Upper lobe of left lung (tissue), 6 donors: ENCODE measurements around the gene EMID1. TPM values are rescaled to one million over a fixed set of nuclear protein-coding genes. Genes with fewer than 3 reads are reported as not detected.
"Not testable (repeated sequence)": the region's sequence is repeated elsewhere in the genome, so short reads cannot be mapped to it uniquely, and the experiment has no call there.

Experiments
- ATAC-seq, 2 donors: fragments of 200-7000 bp; cut with Tn5 transposase; one replicate each; pipeline ENCODE4 v1.9.1; 2022; ENCODE audit warnings: mild to moderate bottlenecking in 2 of 2, moderate library complexity in 2 of 2; ENCODE audit not compliant: low FRiP score in 2 of 2
- DNase-seq, 2 donors: peaks; one replicate each; pipeline ENCODE4 v3.0.0-alpha.2; 2019 to 2020
- H3K27ac ChIP-seq, 4 donors: fragments of 200-600 bp; sonication (generic); one replicate each; pipeline ENCODE4 v1.5.1; 2016 to 2019
- H3K27me3 ChIP-seq, 4 donors: fragments of 200-600 bp; sonication (generic); one replicate each; pipeline ENCODE4 v1.5.1; 2017 to 2019
- H3K36me3 ChIP-seq, 4 donors: fragments of 200-600 bp; sonication (generic); one replicate each; pipeline ENCODE4 v1.5.1; 2016 to 2019
- H3K4me1 ChIP-seq, 4 donors: fragments of 200-600 bp; sonication (generic); one replicate each; pipeline ENCODE4 v1.5.1; 2018 to 2019
- H3K4me3 ChIP-seq, 4 donors: fragments of 200-600 bp; sonication (generic); one replicate each; pipeline ENCODE4 v1.5.1; 2017 to 2019; ENCODE audit warnings: mild to moderate bottlenecking in 2 of 4, moderate library complexity in 1 of 4
- H3K9me3 ChIP-seq, 4 donors: fragments of 200-600 bp; sonication (generic); one replicate each; pipeline ENCODE4 v1.5.1; 2018 to 2019
- CTCF ChIP-seq, 6 experiments: fragments of 450-650 bp in 4 of 6; fragments of 200-600 bp in 2 of 6; sonication (generic) in 2 of 6; IDR thresholded peaks; one replicate each; pipeline ENCODE4 v1.5.1; 2016 to 2019; ENCODE audit warnings: antibody characterized with exemption in 6 of 6
- EP300 ChIP-seq, 4 donors: sonication (generic); formaldehyde crosslinking; IDR thresholded peaks; one replicate each; pipeline ENCODE4 v1.5.1; 2017; ENCODE audit warnings: antibody characterized with exemption in 4 of 4, control low read depth in 2 of 4
- POLR2A ChIP-seq, 4 donors: fragments of 450-650 bp; IDR thresholded peaks; one replicate each; pipeline ENCODE4 v1.5.1; 2016 to 2017; ENCODE audit warnings: antibody characterized with exemption in 4 of 4, mild to moderate bottlenecking in 2 of 4
- POLR2AphosphoS5 ChIP-seq, 2 donors: sonication (generic); formaldehyde crosslinking; IDR thresholded peaks; one replicate each; pipeline ENCODE4 v1.5.1; 2017; ENCODE audit warnings: antibody characterized with exemption in 2 of 2
- WGBS, 2 donors: methylation state at CpG; one replicate each; pipeline ENCODE4 v1.1.5; 2017 to 2018; 5-methylcytosine and 5-hydroxymethylcytosine counted together
- total RNA-seq, 6 donors: library from RNA; depleted of rRNA in 4 of 6; stranded (reverse); fragments of >200 nt in 4 of 6; gene quantifications; one replicate each; pipeline versions ENCODE4 v1.1.0 to v1.2.1, GENCODE V29; 2016 to 2021
- donor health status: DM: no; HTN: no; CAD: no; lungs with moderate emphysema.
- donor health status: DM: no; HTN: yes; CAD: no; lungs with severe emphysema.

Gene EMID1
- total RNA-seq, 6 donors from 2014 or later, result 2.1 to 31.6 (median 8.4) TPM

DNA sequence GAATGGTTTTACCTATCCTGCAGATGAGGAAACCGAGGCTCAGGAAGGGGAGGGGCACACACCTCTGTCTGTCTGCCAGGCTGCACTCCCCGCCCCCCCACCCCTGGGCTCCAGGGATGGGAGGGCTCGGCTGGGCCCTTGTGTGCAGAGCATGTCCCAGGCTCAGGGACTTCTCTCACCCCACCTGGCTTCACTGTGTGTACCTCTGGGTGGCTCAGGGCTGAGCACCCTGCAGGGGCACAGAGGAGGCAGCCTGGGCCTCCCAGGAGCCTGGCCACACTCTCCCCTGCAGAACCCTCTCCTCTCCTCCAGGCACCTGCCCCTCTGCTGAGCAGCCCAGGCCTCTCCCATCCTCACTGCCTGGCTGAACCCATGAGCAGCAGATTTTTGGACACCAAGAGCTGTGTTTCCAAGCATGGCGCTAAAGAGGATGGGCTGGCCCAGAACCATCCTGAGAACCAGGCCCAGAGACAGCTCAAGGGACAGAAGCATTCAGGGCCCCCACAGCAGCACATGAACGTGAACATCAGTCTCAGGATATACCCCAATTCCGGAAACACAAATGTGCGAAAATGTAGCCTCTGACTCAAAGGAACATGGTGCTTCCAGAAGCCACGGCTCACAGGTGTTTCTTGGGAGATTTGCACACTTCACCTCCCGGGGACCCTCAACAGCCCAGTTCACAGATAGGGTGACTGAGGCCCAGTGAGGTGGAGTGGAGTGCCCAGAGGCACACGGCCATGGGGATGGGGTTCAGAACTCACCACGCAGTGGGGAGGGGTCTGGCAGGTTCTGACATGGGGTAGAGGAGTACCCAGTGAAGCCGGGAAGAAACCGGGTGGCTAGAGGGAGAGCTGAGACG is 10.5 kb downstream of the EMID1 start:
- DNase-seq, result peak in 1 of 2 donors; percentile 43
- ATAC-seq, result no peak
- 79% methylated on average over 12 to 14 of the region's 14 CpGs for WGBS, 2 donors
- no peaks in the 10 kb centered on the region for H3K27me3 ChIP-seq
- TF ChIP-seq EP300 (IDR thresholded peaks at IDR 0.05), result no peak
- TF ChIP-seq CTCF (IDR thresholded peaks at IDR 0.05), result no peak
- no peak for TF ChIP-seq POLR2AphosphoS5 (IDR thresholded peaks at IDR 0.05)
- TF ChIP-seq POLR2A (IDR thresholded peaks at IDR 0.05), result no peak
- no peaks in the 10 kb centered on the region for H3K9me3 ChIP-seq
- no peak overlapping the region for H3K4me3 ChIP-seq
- peak overlapping the region in 2 of 4 donors; percentile 37 to 56 for H3K27ac ChIP-seq
- H3K36me3 ChIP-seq, result no peaks in the 10 kb centered on the region
- peaks cover 0 to 14% (median 12%) of the 10 kb centered on the region in 4 donors for H3K4me1 ChIP-seq

- Histone ChIP-seq H3K4me1 (peaks cover 0 to 14% (median 12%) of the 10 kb centered on the region in 4 donors), H3K36me3 (no peaks in the 10 kb centered on the region), H3K27me3 (no peaks in the 10 kb centered on the region), H3K4me3 (no peak overlapping the region), H3K9me3 (no peaks in the 10 kb centered on the region), H3K27ac (peak overlapping the region in 3 of 4 donors; percentile 32 to 56 (median 37))
- ATAC-seq (peak; percentile 34 to 55), DNase-seq (peak in 1 of 2 donors; percentile 59)
- TF ChIP-seq POLR2A (IDR thresholded peaks at IDR 0.05), result no peak
- no peak for TF ChIP-seq EP300 (IDR thresholded peaks at IDR 0.05)
- peak in 1 of 2 donors; percentile 35 for TF ChIP-seq POLR2AphosphoS5 (IDR thresholded peaks at IDR 0.05)
- no peak for TF ChIP-seq CTCF (IDR thresholded peaks at IDR 0.05)
- WGBS, 2 donors, result 51 to 72% methylated on average over 6 to 10 of the region's 14 CpGs
These were observed 11.4 kb downstream of the EMID1 start for GRCh38 chr22:29216873-29217666.

DNA sequence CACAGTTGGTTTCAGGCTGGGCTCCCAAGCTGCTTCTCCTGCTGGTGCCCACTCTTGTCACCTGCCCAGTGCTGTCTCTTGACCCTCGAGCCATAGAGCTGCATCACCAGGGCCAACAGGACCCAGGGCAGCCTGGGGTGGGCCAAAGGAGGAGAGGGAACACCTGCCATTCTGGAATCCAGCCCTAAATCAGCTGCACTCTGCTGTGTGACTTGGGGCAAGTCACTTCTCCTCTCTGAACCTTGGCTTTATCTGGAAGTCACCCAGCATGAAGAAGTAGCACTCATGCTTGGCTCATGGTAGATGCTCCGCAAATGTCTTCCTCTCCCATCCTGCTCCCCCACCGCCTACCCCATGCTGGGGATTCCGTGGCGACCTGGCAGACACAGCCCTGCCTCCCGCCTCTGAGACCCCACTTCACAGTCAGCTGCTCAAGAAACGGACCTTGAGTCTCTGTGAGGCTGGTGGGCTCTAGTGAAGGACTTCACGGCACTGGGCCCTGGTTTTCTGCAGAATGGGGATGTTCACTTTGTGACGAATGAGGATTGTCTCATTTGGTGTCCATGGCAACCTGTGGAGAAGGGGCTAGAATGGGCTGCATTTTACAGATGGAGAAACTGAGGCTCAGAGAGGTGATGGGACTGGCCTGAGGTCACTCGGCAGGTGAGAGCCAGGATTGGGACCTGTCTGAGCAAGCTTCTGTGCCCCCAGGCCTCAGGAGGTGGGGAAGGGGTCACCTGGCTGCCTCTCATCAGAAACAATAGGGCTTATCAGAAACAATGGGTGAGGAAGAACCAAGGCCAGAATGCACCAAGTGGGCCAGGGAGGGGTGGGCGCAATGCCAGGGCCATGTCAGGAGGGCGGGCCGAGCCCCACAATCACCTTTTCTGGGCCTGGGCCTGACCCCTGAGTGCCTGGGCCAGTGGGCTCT is 12.4 kb downstream of the EMID1 start:
- H3K4me3 ChIP-seq, result no peak overlapping the region
- WGBS, 2 donors, result 82 to 89% methylated on average over 10 to 13 of the region's 13 CpGs
- TF ChIP-seq POLR2A (IDR thresholded peaks at IDR 0.05) (no peak), POLR2AphosphoS5 (IDR thresholded peaks at IDR 0.05) (no peak), EP300 (IDR thresholded peaks at IDR 0.05) (no peak), CTCF (IDR thresholded peaks at IDR 0.05) (no peak)
- ATAC-seq (no peak), DNase-seq (peak in 1 of 2 donors; percentile 46)
- no peaks in the 10 kb centered on the region for H3K9me3 ChIP-seq
- no peaks in the 10 kb centered on the region for H3K36me3 ChIP-seq
- no peaks in the 10 kb centered on the region for H3K27me3 ChIP-seq
- no peak overlapping the region for H3K27ac ChIP-seq
- peaks cover 0 to 14% (median 12%) of the 10 kb centered on the region in 4 donors for H3K4me1 ChIP-seq

- WGBS, 2 donors, result 86 to 93% methylated on average over 3 to 8 of the region's 11 CpGs
- Histone ChIP-seq H3K27me3 (no peaks in the 10 kb centered on the region), H3K9me3 (no peaks in the 10 kb centered on the region), H3K36me3 (no peaks in the 10 kb centered on the region), H3K27ac (peak overlapping the region in 1 of 4 donors; percentile 7), H3K4me3 (no peak overlapping the region), H3K4me1 (peaks cover 0 to 17% (median 12%) of the 10 kb centered on the region in 4 donors)
- TF ChIP-seq EP300 (IDR thresholded peaks at IDR 0.05) (no peak), POLR2AphosphoS5 (IDR thresholded peaks at IDR 0.05) (no peak), POLR2A (IDR thresholded peaks at IDR 0.05) (no peak), CTCF (IDR thresholded peaks at IDR 0.05) (no peak)
- no peak for ATAC-seq
- no peak for DNase-seq
These were observed 13.2 kb downstream of the EMID1 start for GRCh38 chr22:29218758-29219408.

DNA sequence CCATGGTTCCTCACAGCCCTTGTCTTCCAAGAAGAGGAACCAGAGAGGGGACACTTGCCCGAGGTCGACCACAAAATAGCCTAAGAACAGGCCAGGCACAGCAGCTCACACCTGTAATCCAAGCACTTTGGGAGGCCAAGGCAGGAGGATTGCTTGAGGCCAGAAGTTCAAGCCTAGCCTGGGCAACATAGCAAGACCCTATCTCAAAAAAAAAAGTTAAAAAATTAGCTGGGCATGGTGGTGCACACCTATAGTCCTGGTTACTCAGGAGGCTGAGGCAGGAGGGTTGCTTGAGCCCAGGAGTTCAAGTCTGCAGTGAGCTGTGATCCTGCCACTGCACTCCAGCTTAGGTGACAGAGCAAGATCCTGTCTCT is 13.7 kb downstream of the EMID1 start:
- H3K4me3 ChIP-seq, ATAC-seq, H3K27me3 ChIP-seq, H3K9me3 ChIP-seq, DNase-seq, H3K36me3 ChIP-seq: not testable (repeated sequence)
- Histone ChIP-seq H3K27ac (peak overlapping the region in 1 of 4 donors; percentile 7), H3K4me1 (peaks cover 2 to 22% (median 14%) of the 10 kb centered on the region in 4 donors)
- WGBS, 2 donors, result 63 to 81% methylated on average over 2 of the region's 2 CpGs
